Measurements from ENCODE around the gene RFXAP.

DNA sequence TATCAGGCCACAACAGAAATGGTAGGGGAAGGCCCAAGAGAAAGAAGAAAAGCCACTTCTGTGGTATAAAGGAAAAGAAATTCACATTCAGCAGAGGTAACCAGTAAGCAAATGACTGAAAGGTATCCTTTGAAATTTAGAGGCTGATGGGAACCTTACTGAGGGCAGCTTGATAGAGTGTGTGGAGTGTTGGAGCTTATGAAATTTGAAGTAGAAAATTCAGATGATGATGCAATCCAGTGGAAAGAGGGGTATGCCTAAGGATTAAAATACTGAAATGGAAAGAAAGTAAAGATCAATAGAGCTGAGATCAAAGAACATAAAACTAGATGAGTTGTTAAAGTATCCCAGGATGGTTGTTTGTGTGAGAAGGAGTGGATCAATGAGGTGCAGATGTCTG lies 42.8 kb upstream of the RFXAP start:
- TF ChIP-seq TEAD4 (IDR thresholded peaks at IDR 0.05) (no peak), EP300 (IDR thresholded peaks at IDR 0.05; ENCODE audit: borderline replicate concordance) (no peak)
- TF ChIP-seq, protein P1, sequence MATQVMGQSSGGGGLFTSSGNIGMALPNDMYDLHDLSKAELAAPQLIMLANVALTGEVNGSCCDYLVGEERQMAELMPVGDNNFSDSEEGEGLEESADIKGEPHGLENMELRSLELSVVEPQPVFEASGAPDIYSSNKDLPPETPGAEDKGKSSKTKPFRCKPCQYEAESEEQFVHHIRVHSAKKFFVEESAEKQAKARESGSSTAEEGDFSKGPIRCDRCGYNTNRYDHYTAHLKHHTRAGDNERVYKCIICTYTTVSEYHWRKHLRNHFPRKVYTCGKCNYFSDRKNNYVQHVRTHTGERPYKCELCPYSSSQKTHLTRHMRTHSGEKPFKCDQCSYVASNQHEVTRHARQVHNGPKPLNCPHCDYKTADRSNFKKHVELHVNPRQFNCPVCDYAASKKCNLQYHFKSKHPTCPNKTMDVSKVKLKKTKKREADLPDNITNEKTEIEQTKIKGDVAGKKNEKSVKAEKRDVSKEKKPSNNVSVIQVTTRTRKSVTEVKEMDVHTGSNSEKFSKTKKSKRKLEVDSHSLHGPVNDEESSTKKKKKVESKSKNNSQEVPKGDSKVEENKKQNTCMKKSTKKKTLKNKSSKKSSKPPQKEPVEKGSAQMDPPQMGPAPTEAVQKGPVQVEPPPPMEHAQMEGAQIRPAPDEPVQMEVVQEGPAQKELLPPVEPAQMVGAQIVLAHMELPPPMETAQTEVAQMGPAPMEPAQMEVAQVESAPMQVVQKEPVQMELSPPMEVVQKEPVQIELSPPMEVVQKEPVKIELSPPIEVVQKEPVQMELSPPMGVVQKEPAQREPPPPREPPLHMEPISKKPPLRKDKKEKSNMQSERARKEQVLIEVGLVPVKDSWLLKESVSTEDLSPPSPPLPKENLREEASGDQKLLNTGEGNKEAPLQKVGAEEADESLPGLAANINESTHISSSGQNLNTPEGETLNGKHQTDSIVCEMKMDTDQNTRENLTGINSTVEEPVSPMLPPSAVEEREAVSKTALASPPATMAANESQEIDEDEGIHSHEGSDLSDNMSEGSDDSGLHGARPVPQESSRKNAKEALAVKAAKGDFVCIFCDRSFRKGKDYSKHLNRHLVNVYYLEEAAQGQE (IDR thresholded peaks at IDR 0.05; ENCODE audit: low read depth): no peak
- TF ChIP-seq, protein P2, sequence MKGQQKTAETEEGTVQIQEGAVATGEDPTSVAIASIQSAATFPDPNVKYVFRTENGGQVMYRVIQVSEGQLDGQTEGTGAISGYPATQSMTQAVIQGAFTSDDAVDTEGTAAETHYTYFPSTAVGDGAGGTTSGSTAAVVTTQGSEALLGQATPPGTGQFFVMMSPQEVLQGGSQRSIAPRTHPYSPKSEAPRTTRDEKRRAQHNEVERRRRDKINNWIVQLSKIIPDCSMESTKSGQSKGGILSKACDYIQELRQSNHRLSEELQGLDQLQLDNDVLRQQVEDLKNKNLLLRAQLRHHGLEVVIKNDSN (IDR thresholded peaks at IDR 0.05): no peak
